H1 (cell line): ENCODE measurements around the gene NRN1L. TPM values are rescaled to one million over a fixed set of nuclear protein-coding genes. Genes with fewer than 3 reads are reported as not detected.
A peak's percentile ranks its signal among the peaks of the same experiment; 100 is the strongest.

Experiments
- CTCF ChIA-PET: fragments of 300-600 bp; sonication (Branson Sonifier 250); formaldehyde crosslinking; loops from one replicate; lab custom pipeline; 2021; ENCODE audit not compliant: partially characterized antibody; lab: Charles Lee
- POLR2A ChIA-PET: fragments of 300-600 bp; sonication (Branson Sonifier 250); formaldehyde crosslinking; loops from one replicate; lab custom pipeline; 2021; ENCODE audit warnings: inconsistent platforms; ENCODE audit not compliant: partially characterized antibody; lab: Charles Lee
- DNase-seq, 2 experiments: peaks; one replicate each; pipeline versions ENCODE4 v3.0.0 to v3.0.0-alpha.2; 2010 to 2022; ENCODE audit warnings: low spot score in 2 of 2, low read depth in 1 of 2, mixed read lengths in 1 of 2
- FAIRE-seq: peaks from 2 replicates; lab custom pipeline; 2011; peaks lifted over from hg19 to GRCh38; lab: Jason Lieb, UNC
- H2AFZ ChIP-seq: 2 replicates; pipeline ENCODE4 v1.8.1; 2012; ENCODE audit warnings: low read length, inconsistent platforms
- H2AK5ac ChIP-seq: 2 replicates; pipeline ENCODE4 v1.6.1; 2013; ENCODE audit warnings: low read depth, low read length
- H2BK120ac ChIP-seq: replicated peaks from 2 replicates; pipeline ENCODE3; 2013; ENCODE audit warnings: low read depth, low read length, inconsistent platforms
- H2BK12ac ChIP-seq: 2 replicates; pipeline ENCODE4 v1.6.1; 2013; ENCODE audit warnings: low read depth, low read length
- H2BK15ac ChIP-seq: 2 replicates; pipeline ENCODE4 v1.6.1; 2013; ENCODE audit warnings: low read length
- H2BK20ac ChIP-seq: 2 replicates; pipeline ENCODE4 v1.6.1; 2013; ENCODE audit warnings: low read length
- H2BK5ac ChIP-seq: 2 replicates; pipeline ENCODE4 v1.6.1; 2013; ENCODE audit warnings: low read depth, low read length
- H3K14ac ChIP-seq: 2 replicates; pipeline ENCODE4 v1.6.1; 2013; ENCODE audit warnings: inconsistent platforms; ENCODE audit not compliant: insufficient read length
- H3K18ac ChIP-seq: 2 replicates; pipeline ENCODE4 v1.6.1; 2013; ENCODE audit warnings: low read length; ENCODE audit errors: extremely low read depth
- H3K23ac ChIP-seq: 2 replicates; pipeline ENCODE4 v1.6.1; 2013; ENCODE audit warnings: inconsistent platforms; ENCODE audit not compliant: insufficient read length
- H3K23me2 ChIP-seq: 2 replicates; pipeline ENCODE4 v1.6.1; 2013; ENCODE audit warnings: low read depth, low read length
- H3K27ac ChIP-seq: 2 replicates; pipeline ENCODE4 v1.6.1; 2011; ENCODE audit warnings: low read depth, low read length, inconsistent platforms
- H3K27me3 ChIP-seq, 4 experiments: replicated peaks in 1 of 4; 1 replicate in 1 of 4; 2 replicates in 3 of 4; pipeline versions ENCODE4 v1.6.1 to v1.8.1; 2011 to 2013; ENCODE audit warnings: low read length in 3 of 4, mild to moderate bottlenecking in 3 of 4, inconsistent platforms in 2 of 4, mixed read lengths in 2 of 4, moderate library complexity in 1 of 4; ENCODE audit not compliant: control insufficient read depth in 3 of 4, insufficient read depth in 3 of 4; ENCODE audit errors: extremely low read depth in 1 of 4
- H3K36me3 ChIP-seq, 4 experiments: 2 replicates each; pipeline versions ENCODE4 v1.6.1 to v1.8.1; 2011 to 2013; ENCODE audit warnings: mild to moderate bottlenecking in 4 of 4, low read length in 3 of 4, moderate library complexity in 2 of 4, control low read depth in 1 of 4, inconsistent platforms in 1 of 4; ENCODE audit not compliant: insufficient read depth in 4 of 4, control insufficient read depth in 2 of 4
- H3K4ac ChIP-seq: replicated peaks from 2 replicates; pipeline ENCODE3; 2013; ENCODE audit warnings: low read length, low read depth, mixed read lengths, inconsistent platforms; ENCODE audit not compliant: insufficient read length
- H3K4me1 ChIP-seq, 4 experiments: replicated peaks in 1 of 4; 1 replicate in 1 of 4; 2 replicates in 3 of 4; pipeline versions ENCODE4 v1.6.1 to v1.8.1; 2011 to 2013; ENCODE audit warnings: low read length in 3 of 4, inconsistent platforms in 2 of 4, mixed read lengths in 1 of 4; ENCODE audit not compliant: insufficient read depth in 4 of 4, control insufficient read depth in 3 of 4
- H3K4me2 ChIP-seq, 2 experiments: 2 replicates each; pipeline versions ENCODE4 v1.6.1 to v1.8.1; 2011 to 2013; ENCODE audit warnings: low read depth in 2 of 2, low read length in 2 of 2, control low read depth in 1 of 2, inconsistent platforms in 1 of 2, mild to moderate bottlenecking in 1 of 2; ENCODE audit not compliant: insufficient read depth in 1 of 2
- H3K4me3 ChIP-seq, 4 experiments: fragments of 200-600, 300-600 bp in 1 of 4; sonication (generic), shearing (Covaris generic), sonication (Bioruptor Twin) in 1 of 4; 2 replicates each; pipeline versions ENCODE4 v1.5.1 to v1.8.1; 2011 to 2016; ENCODE audit warnings: low read length in 4 of 4, low read depth in 3 of 4, control low read depth in 2 of 4, inconsistent platforms in 2 of 4, mild to moderate bottlenecking in 2 of 4, mixed read lengths in 1 of 4, moderate library complexity in 1 of 4; ENCODE audit not compliant: insufficient read depth in 2 of 4; ENCODE audit errors: extremely low read depth in 1 of 4
- H3K56ac ChIP-seq: replicated peaks from 2 replicates; pipeline ENCODE3; 2013; ENCODE audit warnings: low read depth, mild to moderate bottlenecking, mixed read lengths, low read length, inconsistent platforms; ENCODE audit not compliant: insufficient read length
- H3K79me1 ChIP-seq: 2 replicates; pipeline ENCODE4 v1.6.1; 2013; ENCODE audit warnings: low read depth, low read length, control low read depth
- H3K79me2 ChIP-seq, 2 experiments: 2 replicates each; pipeline versions ENCODE4 v1.6.1 to v1.8.1; 2012 to 2013; ENCODE audit warnings: low read length in 2 of 2, mild to moderate bottlenecking in 2 of 2, inconsistent platforms in 1 of 2; ENCODE audit not compliant: insufficient read depth in 2 of 2, control insufficient read depth in 1 of 2
- H3K9ac ChIP-seq, 4 experiments: replicated peaks in 1 of 4; 1 replicate in 1 of 4; 2 replicates in 3 of 4; pipeline versions ENCODE4 v1.6.1 to v1.8.1; 2011 to 2013; ENCODE audit warnings: low read depth in 3 of 4, low read length in 3 of 4, control low read depth in 2 of 4, mild to moderate bottlenecking in 2 of 4, moderate library complexity in 2 of 4, inconsistent platforms in 1 of 4; ENCODE audit errors: extremely low read depth in 1 of 4
- H3K9me3 ChIP-seq, 2 experiments: 2 replicates each; pipeline versions ENCODE4 v1.6.1 to v1.8.1; 2012 to 2013; ENCODE audit warnings: mild to moderate bottlenecking in 2 of 2, moderate library complexity in 2 of 2, control low read depth in 1 of 2, inconsistent platforms in 1 of 2, low read depth in 1 of 2, low read length in 1 of 2, mixed read lengths in 1 of 2; ENCODE audit not compliant: insufficient read depth in 2 of 2
- H4K20me1 ChIP-seq, 2 experiments: replicated peaks in 1 of 2; 2 replicates each; pipeline versions ENCODE3 to v1.8.1; 2011 to 2013; ENCODE audit warnings: inconsistent platforms in 2 of 2, low read length in 2 of 2, mild to moderate bottlenecking in 1 of 2; ENCODE audit not compliant: insufficient read depth in 2 of 2, control insufficient read depth in 1 of 2
- H4K5ac ChIP-seq: 2 replicates; pipeline ENCODE4 v1.6.1; 2013; ENCODE audit warnings: low read length, low read depth, mixed read lengths, inconsistent platforms; ENCODE audit not compliant: insufficient read length
- H4K8ac ChIP-seq: 2 replicates; pipeline ENCODE4 v1.8.0; 2013; ENCODE audit warnings: mild to moderate bottlenecking, moderate library complexity, low read length, inconsistent platforms; ENCODE audit not compliant: insufficient read depth; ENCODE audit errors: extremely low read depth
- H4K91ac ChIP-seq: replicated peaks from 2 replicates; pipeline ENCODE3; 2013; ENCODE audit warnings: low read length, mixed read lengths, inconsistent platforms; ENCODE audit not compliant: insufficient read length
- CTCF ChIP-seq, 3 experiments: IDR thresholded peaks; 1 replicate in 2 of 3; 2 replicates in 1 of 3; pipeline versions ENCODE4 v1.5.1 to v1.6.1; 2011; ENCODE audit warnings: low read length in 3 of 3, mild to moderate bottlenecking in 3 of 3, inconsistent platforms in 2 of 3, low read depth in 1 of 3, moderate library complexity in 1 of 3; ENCODE audit not compliant: insufficient read depth in 1 of 3; ENCODE audit errors: control extremely low read depth in 1 of 3
- RFX5 ChIP-seq: IDR thresholded peaks from 2 replicates; pipeline ENCODE4 v1.6.1; 2011; ENCODE audit warnings: low read depth, low read length, improper control_type of control experiment, borderline replicate concordance
- RXRA ChIP-seq: IDR thresholded peaks from 2 replicates; pipeline ENCODE4 v1.6.1; 2011; ENCODE audit warnings: low read depth, mild to moderate bottlenecking, low read length, moderate library complexity; ENCODE audit not compliant: insufficient read depth
- TEAD4 ChIP-seq: IDR thresholded peaks from 2 replicates; pipeline ENCODE4 v1.6.1; 2012; ENCODE audit warnings: low read depth, low read length, inconsistent platforms, mixed read lengths
- WGBS, 2 experiments: shearing (Covaris generic) in 1 of 2; methylation state at CpG; one replicate each; pipeline versions ENCODE4 v1.1.6 to v1.1.7; 2013 to 2015; ENCODE audit warnings: low lambda C conversion rate in 2 of 2, mixed read lengths in 2 of 2, inconsistent platforms in 1 of 2, low coverage in 1 of 2, missing lambda C conversion rate in 1 of 2; ENCODE audit not compliant: insufficient replicate concordance in 2 of 2, insufficient coverage in 1 of 2, insufficient read length in 1 of 2; ENCODE audit errors: extremely low coverage in 1 of 2, missing lambda C conversion rate in 1 of 2; 5-methylcytosine and 5-hydroxymethylcytosine counted together
- polyA plus RNA-seq, 7 experiments: library from polyadenylated mRNA; depleted of rRNA in 3 of 7; stranded (reverse) in 5 of 7; unstranded in 2 of 7; fragments of >200 nt in 5 of 7; fragments of 200-250 nt in 2 of 7; gene quantifications; 1 replicate in 5 of 7; 2 replicates in 1 of 7; 4 replicates in 1 of 7; pipeline versions ENCODE4 v1.2.1 to v1.2.3, GENCODE V29; 2011 to 2013; ENCODE audit warnings: missing spikeins in 2 of 7, mixed read lengths in 2 of 7
- total RNA-seq: library from RNA; stranded (reverse); fragmentation: NEBNext Ultra II Directional; extraction: Animal tissue kit (Norgen Biotek cat#: 25700); gene quantifications from 2 replicates; pipeline ENCODE4 v1.2.1, GENCODE V29; 2021

NRN1L gene
- total and polyA plus RNA-seq, 2 of the 8 experiments (the other 6 are each of a cell fraction or from before 2014, with no cell fraction given): 4.1 to 35.2 TPM

DNA sequence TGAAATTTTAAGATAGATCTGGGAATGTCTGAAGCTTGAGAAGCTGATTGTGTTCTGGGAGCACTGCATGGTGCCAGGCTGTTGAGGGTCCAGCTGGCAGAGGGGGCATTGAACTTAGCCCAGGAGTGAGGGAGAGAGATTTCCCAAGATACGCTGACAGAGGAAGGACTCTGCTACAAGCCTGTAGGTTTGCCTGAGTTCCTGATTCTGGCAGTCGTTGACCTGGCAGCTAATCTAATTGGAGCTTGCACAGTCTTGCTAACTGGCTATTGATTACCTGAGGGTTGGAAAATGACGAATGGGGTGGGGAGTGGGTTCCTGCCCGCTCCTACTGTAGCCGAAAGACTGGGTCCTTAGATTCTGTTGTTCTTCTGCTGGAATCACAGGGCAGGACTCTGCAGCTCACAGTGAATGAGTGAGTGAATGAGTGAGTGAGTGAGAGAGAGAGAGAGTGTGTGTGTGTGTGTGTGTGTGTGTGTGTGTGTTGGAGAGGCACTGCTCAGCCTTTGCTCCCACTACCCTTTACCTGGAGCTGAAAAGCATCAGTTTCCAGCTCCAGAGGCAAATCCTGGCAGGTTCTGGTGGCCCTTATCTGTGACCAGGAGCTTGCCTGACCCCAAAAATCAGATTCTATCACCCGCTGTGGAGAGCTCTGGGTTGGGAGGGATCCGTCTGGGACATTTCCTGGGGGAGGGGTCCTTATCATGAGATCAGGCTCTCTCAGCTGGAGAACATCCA is 30.2 kb downstream of the NRN1L start:
- Histone ChIP-seq H3K4me1 (peaks cover 0 to 10% (median 4%) of the 10 kb centered on the region in 4 experiments; a peak in 6 of 7 replicates), H2BK15ac (no peak overlapping the region), H3K27ac (peak overlapping the region; percentile 22; the same call in 1 of the 2 replicates), H2BK20ac (no peak overlapping the region), H4K8ac (no peak overlapping the region), H2AK5ac (no peak overlapping the region), H4K91ac (no peak overlapping the region), H3K36me3 (peaks cover 0 to under 1% (median 0%) of the 10 kb centered on the region in 4 experiments; a peak in 2 of 8 replicates), H3K23ac (no peak overlapping the region), H2BK120ac (no peak overlapping the region), H3K4ac (no peak overlapping the region), H4K20me1 (peaks cover 2 to 5% of the 10 kb centered on the region in 2 experiments), H3K9me3 (no peaks in the 10 kb centered on the region), H3K79me1 (peaks cover 10% of the 10 kb centered on the region), H2AFZ (no peak overlapping the region), H3K14ac (no peak overlapping the region), H3K18ac (peak overlapping the region; percentile 24; the same call in 1 of the 2 replicates), H3K23me2 (no peaks in the 10 kb centered on the region), H3K4me3 (no peak overlapping the region), H3K79me2 (no peaks in the 10 kb centered on the region; a peak in 1 of 4 replicates), H3K4me2 (0 out of 4 replicates have a peak overlapping the region, but pooled peaks have one; percentile 6 to 12), H2BK12ac (no peak overlapping the region), H3K27me3 (no peaks in the 10 kb centered on the region), H4K5ac (no peak overlapping the region), H3K56ac (no peak overlapping the region), H2BK5ac (no peak overlapping the region; the same call in 1 of the 2 replicates), H3K9ac (peak overlapping the region in 1 of 4 experiments; percentile 56; a peak in 2 of 7 replicates)
- FAIRE-seq: no peak
- ChIA-PET CTCF (interaction anchor here (0.7 to 4.1 kb wide), 14 partner anchors 11 to 401 kb away, joined by 3 to 39 read pairs (median 4); partner anchors contain the start of genes LCAT and NRN1L), POLR2A (interaction anchor here (0.9 to 2.0 kb wide), 9 partner anchors 10 to 143 kb away, joined by 3 to 9 read pairs (median 3); partner anchors contain the start of genes PSKH1 and PSMB10)
- WGBS, 2 experiments: 78% methylated on average over 7 of the region's 7 CpGs; no CpG with 5 or more reads in 1 of the 2 experiments
- TF ChIP-seq RFX5: no peak
- TF ChIP-seq RXRA: no peak
- no peak for TF ChIP-seq CTCF (IDR thresholded peaks at IDR 0.05; ENCODE audit: control extremely low read depth in 1 of 3, insufficient read depth in 1 of 3, low read depth in 1 of 3, low read length in 3 of 3)
- no peak for TF ChIP-seq TEAD4
- DNase-seq: no peak
